GM18502 (cell line): ENCODE data around the gene SEMA7A.
"Not testable (repeated sequence)": the region's sequence is repeated elsewhere in the genome, so short reads cannot be mapped to it uniquely, and the experiment has no call there.

ENCODE experiments used
- ATAC-seq: cut with Tn5 transposase; IDR thresholded peaks from one replicate; pipeline ENCODE4 v1.9.1; 2021; ENCODE audit warnings: mild to moderate bottlenecking; ENCODE audit not compliant: unreplicated experiment, poor library complexity

SEMA7A gene

DNA sequence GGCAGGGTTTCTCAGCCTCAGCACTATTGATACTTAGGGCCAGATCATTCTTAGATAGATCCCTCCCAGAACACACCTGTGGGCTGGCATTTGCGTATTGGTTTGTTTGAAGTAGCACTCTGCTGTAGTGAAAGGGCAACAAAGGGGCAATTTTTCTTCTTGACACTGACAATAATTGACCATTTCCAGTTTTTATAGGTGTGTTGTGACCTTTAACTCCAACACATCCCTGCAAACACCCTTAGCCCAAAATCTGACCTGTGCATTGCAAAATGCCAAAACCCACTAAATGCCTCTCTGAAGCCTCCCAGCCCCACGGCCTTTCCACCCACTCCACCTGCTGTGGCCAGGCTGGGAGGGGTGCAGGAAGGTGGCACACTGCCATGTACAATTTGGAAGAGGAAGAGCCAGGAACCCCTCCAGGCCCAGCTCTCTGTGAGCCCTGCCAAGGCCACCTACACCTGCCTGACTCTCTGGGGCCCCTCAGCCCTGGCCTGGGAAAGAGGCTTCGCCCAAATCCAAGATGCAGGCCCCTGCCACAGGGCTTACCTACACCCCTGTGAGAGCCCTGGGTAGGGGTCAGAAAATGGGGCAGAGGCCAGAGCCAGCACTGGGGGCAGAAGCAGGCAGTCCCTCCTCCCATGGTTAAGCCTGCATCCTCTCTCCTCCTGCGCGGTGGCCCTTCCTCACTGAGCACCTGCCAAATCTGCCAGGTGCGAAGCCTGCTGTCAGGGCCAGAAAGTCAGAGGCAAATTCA, 56.8 kb downstream of the SEMA7A start:
- ATAC-seq = no peak

DNA sequence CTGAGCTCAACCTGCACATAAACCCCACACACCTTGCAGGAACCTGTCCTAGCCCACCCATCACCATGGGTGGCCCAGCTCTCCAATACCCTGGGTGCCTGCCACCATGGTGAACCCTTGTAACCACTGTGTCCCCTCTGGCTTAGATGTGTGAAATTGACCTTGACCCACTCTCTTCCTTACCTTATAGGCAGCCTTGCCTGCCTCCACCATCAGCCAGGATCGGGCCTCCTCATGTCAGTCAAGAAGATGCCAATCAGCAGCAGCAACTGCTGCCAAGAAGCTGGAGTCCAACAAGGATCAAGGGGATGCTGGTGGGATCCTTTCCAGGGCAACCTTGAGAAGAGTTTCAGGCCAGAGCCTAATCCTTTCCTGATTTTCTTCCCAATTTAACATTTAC, 57.5 kb downstream of the SEMA7A start:
- ATAC-seq = no peak

DNA sequence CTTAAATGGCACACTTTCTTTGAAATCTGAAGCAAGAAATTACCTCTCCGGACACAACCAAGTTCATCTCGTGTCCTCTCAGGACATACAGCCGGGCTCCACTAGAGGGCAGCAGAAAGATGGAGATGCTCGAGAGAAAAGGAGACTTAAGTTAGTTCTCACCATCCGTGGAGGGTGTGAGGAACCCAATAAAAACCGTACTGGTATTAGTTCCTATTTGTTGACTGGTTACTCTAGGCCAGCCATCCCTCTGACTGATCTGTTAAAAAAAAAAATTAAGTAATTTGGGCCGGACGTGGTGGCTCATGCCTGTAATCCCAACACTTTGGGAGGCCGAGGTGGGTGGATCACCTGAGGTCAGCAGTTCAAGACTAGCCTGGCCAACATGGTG, 58.5 kb downstream of the SEMA7A start:
- ATAC-seq = no peak

DNA sequence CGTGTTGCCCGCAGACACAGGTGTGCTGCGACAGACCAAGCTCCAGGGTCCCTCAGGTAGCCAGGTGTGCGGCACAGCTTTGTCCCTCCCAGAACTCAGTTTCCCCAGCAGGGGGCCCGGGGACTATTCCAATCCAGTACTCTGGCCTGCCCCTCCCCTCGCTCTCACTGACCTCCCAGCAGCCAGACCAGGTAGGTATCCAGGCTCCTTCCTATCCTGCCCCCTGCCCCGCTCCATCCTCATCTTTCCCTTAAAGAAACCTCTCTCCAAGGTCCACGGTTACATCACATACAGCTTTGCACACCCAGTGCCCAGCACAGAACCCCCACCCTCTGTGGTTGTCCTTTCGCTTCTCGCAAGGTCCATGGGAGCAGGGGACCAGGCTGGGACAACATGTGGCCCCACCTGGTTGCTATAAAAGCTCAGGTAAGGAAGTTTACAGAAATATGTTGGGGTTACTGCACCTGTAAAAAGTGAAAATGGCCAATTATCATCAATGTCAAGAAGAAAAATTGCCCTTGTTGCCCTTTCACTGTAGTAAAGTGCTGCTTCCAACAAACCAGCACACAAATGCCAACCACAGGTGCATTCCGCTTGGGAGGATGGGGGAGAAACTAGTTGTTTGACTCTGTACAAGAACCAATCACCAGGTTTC, 59.0 kb downstream of the SEMA7A start:
- no peak for ATAC-seq

DNA sequence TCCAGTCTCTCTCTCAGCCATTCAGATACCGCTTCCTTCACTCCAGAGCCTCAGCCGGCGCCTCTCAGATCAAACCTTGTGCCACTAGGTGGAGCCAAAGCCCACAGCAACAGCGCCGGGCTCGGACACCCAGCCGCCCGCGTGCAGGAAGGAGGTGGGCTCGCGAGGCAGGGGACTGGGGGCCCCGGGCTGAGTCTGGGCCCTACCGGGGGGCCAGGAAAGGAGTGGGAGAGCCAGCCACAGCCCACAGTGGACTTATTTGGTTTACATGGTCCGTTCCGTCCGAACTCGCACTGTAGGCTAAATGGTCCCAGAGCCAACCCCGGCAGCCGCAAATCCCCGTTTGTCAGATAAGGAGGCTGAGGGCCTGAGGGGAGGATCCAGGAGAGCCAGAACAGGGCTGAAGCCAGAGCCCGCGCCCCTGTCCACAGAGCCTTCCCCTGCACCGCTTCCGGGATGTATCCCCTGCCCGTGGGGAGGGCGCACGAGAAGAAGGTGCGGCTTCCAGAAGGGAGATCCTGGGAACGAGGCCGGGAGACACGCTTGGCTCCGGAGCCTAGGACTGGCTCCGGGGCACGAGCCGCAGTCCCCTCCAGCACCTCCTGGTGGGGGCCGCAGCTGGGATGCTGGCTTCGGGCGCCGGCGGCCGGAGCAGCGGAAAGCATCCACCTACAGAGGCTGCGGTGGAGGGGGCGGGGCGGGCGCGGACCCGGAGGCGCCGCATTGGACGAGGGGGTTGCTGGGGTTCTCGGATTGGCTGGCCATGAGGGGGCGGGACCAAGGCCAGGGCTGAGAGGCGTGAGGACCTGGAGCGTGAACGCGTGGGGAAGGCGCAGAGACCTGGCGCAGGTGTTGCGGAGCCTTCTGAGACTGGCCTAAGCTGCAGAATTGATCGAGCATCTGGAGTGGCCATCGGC, 59.8 kb downstream of the SEMA7A start:
- ATAC-seq = peak; percentile 65

DNA sequence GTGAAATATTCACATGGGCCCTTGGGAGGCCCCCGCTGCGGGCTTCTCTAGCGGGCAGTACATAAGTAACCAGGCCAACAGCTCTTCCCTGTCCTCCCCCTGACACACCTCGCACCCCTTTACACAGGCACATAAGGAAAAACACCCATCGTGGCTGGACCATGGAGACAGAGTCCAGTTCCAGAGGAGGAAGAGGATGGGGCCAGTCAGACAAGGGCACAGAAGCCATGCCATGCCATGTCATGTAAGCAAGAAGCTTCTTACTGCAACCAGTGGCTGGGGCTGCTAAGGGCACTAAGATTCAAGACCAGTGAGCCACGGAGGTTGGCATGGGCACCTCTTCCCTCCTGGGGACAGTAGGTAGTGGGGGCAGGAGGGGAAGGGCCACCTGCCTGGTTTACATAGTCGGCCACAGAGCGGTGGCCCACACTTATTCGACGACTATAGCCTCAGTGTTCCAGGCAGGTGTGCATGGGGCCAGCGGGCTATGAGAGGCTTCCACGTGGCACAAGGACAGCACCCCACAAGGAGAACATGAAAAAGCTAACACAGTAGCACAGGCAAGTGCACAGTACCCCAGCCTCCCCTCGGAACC, 60.6 kb downstream of the SEMA7A start:
- no peak for ATAC-seq

DNA sequence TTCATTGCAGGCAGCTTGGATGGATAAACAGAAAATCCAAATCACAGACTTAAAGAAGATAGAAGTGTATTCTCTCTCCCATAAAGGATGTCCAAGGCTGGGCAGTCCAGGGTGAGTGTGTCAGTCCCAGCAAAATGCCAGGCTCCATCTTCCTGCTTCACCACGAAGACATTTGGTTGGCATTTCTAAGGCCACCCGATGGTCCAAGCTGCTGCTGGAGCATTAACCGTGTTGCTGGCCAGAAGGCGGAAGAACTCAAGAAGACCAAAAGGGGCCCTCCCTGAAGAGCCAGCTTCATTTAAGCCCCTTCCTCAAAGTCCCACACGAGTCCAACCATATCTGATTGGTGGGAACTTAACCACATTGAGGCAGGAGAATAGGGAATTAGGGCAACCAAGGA, 63.3 kb downstream of the SEMA7A start:
- ATAC-seq = no peak

DNA sequence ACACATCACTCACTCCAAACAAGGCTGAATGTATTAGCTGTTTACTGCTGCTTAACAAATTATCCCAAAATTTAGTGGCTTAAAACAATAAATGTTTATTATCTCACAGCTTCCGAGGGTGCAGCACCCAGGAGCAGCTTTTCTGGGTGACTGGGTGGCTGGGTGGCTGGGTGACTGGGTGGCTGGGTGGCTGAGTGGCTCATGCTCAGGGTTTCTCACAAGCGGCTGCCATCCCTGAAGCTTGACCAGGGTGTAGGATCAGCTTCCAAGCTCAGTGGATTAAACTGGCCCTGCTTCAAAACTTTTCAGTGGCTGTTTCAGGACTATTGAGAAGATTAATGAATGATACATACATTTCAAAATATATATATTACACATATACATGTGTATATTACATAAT, 64.0 kb downstream of the SEMA7A start:
- no peak for ATAC-seq

DNA sequence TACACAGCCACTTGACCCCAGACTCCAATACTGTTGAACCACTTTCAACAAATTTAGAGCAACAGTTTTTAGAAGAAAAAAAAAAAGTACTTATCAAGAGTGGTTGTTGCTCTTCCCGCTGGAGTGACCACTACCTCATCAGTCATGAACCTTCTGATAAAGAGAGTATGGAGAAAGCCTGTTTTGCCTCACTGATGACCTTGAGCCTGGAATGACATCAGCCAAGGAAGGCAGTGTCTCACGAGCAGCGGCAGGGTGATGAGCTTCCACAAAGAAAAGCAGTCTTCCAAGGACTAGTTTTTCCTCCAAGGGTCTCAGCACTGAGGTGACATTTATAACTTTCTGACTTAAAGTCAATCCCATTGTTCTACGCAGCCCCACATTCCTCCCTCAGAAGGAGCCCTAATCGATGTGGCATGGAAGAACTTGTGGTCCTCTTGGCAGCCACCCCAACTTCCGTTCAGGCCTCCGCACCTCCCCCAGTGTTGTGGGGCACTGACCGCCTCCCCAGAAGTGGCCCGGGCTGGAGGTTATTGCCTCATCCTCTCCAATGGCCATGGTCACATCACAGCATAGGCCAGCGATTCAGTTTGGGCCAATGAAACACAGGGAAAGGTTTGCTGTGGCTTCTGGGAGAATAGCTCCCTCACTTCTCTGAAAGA, 64.5 kb downstream of the SEMA7A start:
- ATAC-seq = no peak

DNA sequence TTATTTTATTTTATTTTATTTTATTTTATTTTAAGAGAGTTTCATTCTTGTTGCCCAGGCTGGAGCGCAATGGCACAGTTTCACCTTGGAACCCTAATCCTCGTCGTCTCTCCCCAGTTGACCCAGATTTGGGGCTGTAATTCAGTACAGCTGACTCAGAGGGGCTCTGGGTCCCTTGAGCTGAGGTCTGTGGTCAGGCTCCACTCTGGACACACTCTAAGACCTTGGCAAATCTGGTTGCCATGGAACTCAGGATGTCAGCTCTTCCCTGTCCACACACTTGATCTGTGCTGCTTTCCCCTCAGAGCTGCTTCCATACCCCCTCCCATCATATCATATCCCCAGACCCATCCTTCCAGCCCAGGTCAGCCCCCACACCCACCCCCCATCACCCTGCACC, 65.6 kb downstream of the SEMA7A start:
- no peak for ATAC-seq

DNA sequence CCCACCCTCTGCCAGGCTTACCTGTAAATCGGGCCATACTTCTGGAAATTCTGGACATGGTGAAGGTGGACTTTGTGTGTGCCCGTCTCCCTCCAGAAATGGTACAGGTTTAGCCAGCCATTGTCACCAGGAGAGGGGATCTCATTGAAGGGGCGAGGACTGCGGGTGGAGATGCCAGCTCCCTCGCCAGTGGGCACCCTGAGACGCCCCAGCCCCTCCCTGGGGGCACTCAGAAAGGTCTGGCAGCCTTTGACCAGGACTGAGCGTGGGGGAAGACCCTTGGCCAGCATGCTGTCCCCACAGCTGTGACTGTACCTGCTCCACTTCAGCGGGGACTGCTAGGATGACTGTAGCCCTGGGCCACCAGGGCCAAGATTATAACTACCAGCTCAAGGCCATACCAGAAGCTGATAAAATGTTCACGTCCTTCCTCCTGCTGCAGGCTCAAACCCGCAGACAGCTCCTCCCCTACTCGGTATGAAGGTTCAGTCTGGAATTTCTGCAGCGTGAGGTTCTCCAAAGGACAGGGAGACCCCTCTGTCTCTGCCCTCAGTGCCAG, 66.4 kb downstream of the SEMA7A start, which contains the start of gene CYP11A1:
Gene CYP11A1, minus strand, starts transcription at position 351 of the 559 bp plus-strand sequence. Its CDS starts 61 bp downstream, at position 290.
- no peak for ATAC-seq

DNA sequence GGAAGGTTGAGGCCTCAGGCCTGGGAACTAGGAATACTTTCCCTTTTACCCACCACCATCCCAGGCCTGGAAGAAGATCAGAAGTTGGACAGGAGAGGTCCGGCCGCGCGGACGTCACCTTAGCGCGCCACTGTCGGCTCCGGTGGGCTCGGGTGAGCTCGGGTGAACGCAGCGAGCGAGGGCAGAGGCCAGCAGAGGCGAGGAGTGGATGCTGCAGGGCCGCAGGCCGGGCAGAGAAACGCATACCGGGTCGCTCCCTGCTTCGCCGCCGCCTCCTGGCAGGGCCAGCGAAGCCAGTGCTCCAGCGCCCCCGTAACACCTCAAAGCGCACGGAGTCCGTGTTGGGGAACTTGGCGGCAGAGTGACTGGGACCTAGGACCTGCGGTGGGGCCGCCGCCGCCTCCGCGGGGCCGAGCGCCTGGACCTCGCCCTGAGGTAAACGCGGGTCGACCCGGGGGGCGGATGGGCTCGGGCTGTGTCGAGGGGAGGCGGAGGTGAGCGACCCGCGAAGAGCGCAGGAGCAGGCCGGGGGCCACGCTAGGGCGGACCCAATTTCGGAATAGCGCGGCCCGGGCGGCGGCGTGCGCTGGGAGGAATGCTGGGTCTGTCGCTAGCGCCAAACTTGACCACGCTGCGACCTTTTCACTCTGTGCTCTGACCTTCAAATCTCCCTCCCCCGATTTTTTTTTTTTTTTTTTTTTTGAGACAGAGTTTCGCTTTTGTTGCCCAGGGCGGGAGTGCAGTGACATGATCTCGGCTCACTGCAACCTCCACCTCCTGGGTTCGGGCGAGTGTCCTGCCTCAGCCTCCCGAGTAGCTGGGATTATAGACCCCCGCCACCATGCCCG, 67.9 kb downstream of the SEMA7A start:
- no peak for ATAC-seq

DNA sequence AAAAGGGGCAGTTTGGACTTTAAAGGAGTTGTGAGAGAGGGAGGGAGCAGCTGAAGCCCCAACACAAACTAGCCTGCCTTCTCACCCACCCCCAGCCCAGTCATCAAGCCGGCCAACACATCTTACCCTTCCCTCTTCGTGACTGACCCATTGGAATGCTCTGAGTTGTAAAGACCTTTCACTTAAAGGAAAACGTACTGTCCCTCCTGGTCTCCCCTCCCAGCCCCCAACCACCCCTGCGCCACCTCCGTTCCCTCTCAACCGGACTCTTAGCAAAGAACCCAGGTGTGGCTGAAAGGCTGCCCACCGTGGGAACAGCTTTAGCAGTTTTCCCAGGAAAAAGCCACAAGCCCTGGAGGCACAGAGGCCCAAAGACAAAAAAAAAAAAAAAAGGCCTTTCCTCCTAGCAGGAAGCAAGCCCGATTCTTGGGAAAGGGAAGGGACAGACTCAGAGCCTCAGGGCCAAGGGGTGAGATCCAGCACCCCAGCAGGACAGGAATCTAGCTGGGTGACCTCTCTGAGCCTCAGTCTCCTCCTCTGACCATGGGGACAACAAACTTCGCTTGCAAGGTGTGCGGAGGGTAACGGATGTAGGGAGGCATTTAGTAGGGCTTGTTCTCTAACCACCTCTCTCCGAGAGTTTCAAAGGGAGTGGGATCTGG, 68.7 kb downstream of the SEMA7A start:
- no peak for ATAC-seq

DNA sequence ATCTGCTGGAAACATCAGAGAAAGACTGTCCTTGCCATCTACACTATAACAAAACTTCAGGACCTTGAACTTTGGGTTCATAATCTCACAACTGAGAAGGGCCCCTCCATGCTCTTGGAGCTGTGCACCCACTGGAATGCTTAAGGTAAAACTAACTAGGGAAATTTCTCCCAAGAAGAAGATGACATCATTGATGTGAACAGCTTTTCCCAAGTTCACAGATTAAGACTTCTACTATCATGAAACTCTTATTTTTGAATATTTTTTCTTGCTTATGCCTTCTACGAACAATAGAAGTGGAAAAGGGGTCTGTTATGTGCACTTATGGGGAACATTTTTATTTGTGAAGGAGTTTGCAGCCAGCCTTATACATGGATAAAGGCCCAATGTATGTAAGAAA, 71.3 kb downstream of the SEMA7A start:
- no peak for ATAC-seq

DNA sequence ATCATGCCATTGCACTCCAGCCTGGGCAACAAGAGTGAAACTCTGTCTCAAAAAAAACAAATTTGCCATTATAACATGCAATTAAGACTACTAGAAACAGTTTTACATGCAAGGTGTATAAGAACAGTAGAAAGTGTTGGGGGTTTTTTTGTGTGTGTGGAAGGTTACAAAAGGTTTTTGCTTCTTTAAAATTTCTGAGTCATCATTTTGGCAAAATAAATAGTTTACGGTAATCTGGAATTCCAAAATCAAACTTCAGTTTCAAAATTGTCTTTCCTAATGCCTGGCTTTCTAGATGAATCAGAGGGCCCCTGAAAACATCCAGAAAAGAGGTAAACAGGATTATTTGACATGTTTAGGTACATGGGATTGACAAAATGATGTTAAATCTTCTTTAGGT, 72.9 kb downstream of the SEMA7A start:
- ATAC-seq = not testable (repeated sequence)

DNA sequence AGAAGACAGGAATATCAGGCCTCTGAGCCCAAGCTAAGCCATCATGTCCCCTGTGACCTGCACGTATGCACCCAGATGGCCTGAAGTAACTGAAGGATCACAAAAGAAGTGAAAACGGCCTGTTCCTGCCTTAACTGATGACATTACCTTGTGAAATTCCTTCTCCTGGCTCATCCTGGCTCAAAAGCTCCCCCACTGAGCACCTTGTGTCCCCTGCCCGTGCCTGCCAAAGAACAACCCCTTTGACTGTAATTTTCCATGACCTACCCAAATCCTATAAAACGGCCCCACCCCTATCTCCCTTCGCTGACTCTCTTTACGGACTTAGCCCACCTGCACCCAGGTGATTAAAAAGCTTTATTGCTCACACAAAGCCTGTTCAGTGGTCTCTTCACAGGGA, 74.4 kb downstream of the SEMA7A start:
- not testable (repeated sequence) for ATAC-seq
